ENCODE results near the gene VSTM2B.

DNA sequence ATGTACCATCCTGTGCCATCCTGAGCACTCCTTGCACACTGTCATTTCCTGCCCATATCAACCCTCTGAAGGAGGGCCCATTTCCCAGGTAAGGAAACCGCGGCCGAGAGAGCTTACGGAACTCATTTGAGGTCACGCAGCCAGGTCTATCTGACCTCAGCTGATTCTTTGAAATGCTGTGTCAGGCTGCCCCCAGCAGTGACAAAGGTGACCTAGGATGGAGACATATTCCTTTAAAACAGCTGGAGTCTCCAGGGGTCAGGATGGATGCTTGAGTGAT is 42.2 kb upstream of the VSTM2B start:
- TF ChIP-seq POLR2AphosphoS5 (IDR thresholded peaks at IDR 0.05; ENCODE audit: low read depth, low read length) (no peak), TAF1 (IDR thresholded peaks at IDR 0.05; ENCODE audit: borderline replicate concordance, insufficient read depth, low read length) (no peak), SIN3A (IDR thresholded peaks at IDR 0.05; ENCODE audit: borderline replicate concordance, insufficient read depth, low read length) (no peak)
- TF ChIP-seq, protein P1, sequence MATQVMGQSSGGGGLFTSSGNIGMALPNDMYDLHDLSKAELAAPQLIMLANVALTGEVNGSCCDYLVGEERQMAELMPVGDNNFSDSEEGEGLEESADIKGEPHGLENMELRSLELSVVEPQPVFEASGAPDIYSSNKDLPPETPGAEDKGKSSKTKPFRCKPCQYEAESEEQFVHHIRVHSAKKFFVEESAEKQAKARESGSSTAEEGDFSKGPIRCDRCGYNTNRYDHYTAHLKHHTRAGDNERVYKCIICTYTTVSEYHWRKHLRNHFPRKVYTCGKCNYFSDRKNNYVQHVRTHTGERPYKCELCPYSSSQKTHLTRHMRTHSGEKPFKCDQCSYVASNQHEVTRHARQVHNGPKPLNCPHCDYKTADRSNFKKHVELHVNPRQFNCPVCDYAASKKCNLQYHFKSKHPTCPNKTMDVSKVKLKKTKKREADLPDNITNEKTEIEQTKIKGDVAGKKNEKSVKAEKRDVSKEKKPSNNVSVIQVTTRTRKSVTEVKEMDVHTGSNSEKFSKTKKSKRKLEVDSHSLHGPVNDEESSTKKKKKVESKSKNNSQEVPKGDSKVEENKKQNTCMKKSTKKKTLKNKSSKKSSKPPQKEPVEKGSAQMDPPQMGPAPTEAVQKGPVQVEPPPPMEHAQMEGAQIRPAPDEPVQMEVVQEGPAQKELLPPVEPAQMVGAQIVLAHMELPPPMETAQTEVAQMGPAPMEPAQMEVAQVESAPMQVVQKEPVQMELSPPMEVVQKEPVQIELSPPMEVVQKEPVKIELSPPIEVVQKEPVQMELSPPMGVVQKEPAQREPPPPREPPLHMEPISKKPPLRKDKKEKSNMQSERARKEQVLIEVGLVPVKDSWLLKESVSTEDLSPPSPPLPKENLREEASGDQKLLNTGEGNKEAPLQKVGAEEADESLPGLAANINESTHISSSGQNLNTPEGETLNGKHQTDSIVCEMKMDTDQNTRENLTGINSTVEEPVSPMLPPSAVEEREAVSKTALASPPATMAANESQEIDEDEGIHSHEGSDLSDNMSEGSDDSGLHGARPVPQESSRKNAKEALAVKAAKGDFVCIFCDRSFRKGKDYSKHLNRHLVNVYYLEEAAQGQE (IDR thresholded peaks at IDR 0.05; ENCODE audit: insufficient read depth in 1 of 2, low read depth in 2 of 2, low read length in 2 of 2), result no peak
